Vagina (tissue), 2 donors: ENCODE results near the gene UBE2F.

Experiments used
- CTCF ChIP-seq, 3 experiments: fragments of 450-650 bp in 2 of 3; fragments of 200-600 bp in 1 of 3; sonication (generic) in 1 of 3; IDR thresholded peaks; one replicate each; pipeline ENCODE4 v1.5.1; 2017 to 2019; ENCODE audit warnings: antibody characterized with exemption in 3 of 3, mild to moderate bottlenecking in 2 of 3, moderate library complexity in 2 of 3
- POLR2A ChIP-seq, 2 donors: fragments of 450-650 bp; IDR thresholded peaks; one replicate each; pipeline ENCODE4 v1.6.1; 2017; ENCODE audit warnings: antibody characterized with exemption in 2 of 2, mild to moderate bottlenecking in 2 of 2, moderate library complexity in 2 of 2

GRCh38 chr2:237927986-237928385, 38.8 kb upstream of the UBE2F start:
- no peak for TF ChIP-seq CTCF (IDR thresholded peaks at IDR 0.05)
- no peak for TF ChIP-seq POLR2A (IDR thresholded peaks at IDR 0.05)
